ENCODE data around the gene PEX14.
A peak's percentile ranks its signal among the peaks of the same experiment; 100 is the strongest.
"Not testable (repeated sequence)": the region's sequence is repeated elsewhere in the genome, so short reads cannot be mapped to it uniquely, and the experiment has no call there.

Gene PEX14, protein sequence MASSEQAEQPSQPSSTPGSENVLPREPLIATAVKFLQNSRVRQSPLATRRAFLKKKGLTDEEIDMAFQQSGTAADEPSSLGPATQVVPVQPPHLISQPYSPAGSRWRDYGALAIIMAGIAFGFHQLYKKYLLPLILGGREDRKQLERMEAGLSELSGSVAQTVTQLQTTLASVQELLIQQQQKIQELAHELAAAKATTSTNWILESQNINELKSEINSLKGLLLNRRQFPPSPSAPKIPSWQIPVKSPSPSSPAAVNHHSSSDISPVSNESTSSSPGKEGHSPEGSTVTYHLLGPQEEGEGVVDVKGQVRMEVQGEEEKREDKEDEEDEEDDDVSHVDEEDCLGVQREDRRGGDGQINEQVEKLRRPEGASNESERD

GRCh38 chr1:10474613-10475507 is at the start of gene PEX14:
Gene PEX14, plus strand, starts transcription at chr1:10474950. Its CDS starts 17 bp downstream, at chr1:10474967.
- peak; percentile 78 for DNase-seq (ENCODE audit: low read depth, low spot score)

GRCh38 chr1:10425826-10426534 is 48.8 kb upstream of the PEX14 start:
- not testable (repeated sequence) for DNase-seq (ENCODE audit: low read depth, low spot score)

DNA sequence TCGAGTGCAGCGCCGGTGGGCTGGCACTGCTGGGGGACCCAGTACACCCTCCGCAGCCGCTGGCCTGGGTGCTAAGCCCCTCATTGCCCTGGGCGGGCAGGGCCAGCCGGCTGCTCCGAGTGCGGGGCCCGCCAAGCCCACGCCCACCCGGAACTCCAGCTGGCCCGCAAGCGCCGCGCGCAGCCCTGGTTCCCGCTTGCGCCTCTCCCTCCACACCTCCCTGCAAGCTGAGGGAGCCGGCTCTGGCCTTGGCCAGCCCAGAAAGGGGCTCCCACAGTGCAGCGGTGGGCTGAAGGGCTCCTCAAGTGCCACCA is 48.3 kb upstream of the PEX14 start:
- not testable (repeated sequence) for DNase-seq (ENCODE audit: low read depth, low spot score)

DNA sequence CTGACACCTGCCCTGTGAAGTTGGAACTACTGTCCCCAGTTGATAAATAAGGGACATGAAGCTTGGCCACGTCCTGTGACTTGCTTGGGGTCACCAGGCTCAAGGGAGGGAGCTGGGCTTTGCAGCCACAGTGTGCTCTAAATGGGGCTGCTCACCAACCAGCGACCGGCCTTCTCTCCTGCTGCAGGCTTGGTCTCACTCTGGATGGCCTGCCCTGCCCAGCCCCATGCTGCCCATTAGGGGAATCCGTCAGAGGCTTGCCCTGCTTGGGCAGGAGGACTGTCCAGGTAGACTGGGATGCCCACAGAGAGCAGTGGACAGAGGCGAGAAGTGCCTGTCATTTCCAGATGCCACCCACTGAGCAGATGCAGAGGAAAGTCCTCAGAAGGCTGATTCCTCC is 45.8 kb upstream of the PEX14 start:
- DNase-seq (ENCODE audit: low read depth, low spot score) = no peak

GRCh38 chr1:10429868-10430215 is 44.9 kb upstream of the PEX14 start:
- no peak for DNase-seq (ENCODE audit: low read depth, low spot score)

DNA sequence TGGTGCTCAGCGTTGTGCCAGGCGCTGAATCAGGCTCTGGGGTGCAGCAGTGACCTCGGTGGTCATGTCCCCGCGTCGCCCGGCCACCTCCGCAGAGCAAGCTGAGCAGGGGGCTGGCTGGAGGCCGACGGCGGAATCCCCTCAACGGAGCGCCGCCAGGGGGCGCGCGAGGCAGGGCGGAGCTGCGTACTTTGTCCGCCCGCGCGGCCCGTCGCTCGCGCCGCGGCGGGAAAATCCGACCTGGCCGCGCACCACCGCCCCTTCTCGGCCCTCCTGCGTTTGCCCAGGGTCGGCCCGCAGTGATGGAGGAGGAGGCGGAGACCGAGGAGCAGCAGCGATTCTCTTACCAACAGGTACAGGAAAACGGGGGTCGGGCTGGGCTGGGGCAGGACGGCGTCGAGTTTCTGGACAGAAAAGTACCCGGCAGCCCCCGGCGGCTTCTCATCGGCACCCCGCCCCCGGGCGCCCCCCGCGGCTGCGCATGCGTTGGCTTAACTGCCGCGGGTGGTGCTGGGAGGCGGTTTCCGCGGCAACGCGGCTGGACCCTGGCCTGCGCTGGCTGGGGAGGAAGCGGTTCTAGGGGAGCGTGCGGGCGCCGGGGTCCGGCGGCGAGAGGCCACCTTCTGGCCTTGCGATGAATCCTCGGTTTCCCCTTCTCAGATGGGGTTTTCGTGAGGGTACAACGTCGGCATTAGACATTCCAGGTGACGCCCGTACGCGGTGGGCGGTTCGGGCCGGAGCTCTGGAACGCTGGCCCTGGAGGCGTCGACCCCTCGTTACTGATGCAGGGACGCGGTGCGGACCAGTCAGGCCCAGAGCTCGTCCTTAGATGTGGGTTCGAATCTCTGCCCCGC is 44.3 kb upstream of the PEX14 start, which contains the start of gene CENPS:
TSS of gene CENPS (plus strand) at position 218 of the 854 bp plus-strand sequence. CDS start at position 303, 85 bp downstream.
- DNase-seq (ENCODE audit: low read depth, low spot score) = peak; percentile 65

- DNase-seq (ENCODE audit: low read depth, low spot score) = no peak
Observed at GRCh38 chr1:10431070-10431730, 43.5 kb upstream of the PEX14 start.

DNA sequence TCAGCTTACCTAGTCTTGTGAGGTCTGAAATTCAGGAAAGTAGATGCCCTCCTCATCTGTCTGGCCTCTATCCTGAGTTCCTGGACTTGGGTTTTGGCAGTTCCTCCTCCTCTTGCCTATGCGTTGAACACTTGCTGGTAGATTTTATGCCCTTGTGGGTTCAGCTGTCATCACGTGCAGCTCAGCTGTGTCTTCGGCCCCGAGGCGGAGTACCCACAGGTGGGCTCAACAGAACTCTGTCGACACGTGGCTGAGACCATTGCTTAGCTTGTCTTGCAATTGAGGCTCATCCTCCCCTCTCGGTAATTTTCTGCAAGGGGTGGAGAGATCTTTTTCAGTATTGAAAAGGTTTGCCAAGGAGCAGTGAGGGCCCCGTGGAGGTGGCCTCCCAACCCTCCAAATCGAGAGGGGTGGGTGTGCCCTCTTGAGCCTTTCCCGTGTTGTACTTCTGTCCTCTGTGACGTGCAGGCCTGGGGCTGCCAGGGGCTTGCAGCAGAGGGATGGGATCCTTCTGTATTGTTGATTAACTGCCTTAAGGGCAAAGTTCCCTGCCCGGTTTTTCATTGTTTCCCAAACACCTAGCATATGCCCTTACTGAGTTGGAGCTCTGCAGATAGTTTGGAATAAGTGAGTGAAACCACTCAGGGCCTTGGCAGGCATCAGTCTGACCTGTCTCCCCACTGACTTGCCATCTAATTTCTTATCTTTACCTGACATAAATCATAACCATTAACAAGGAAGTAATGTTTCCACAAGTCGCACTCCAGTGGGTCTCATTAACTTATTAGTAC is 41.6 kb upstream of the PEX14 start:
- no peak for DNase-seq (ENCODE audit: low read depth, low spot score)

GRCh38 chr1:10433790-10434189 is 41.0 kb upstream of the PEX14 start:
- no peak for DNase-seq (ENCODE audit: low read depth, low spot score)

DNA sequence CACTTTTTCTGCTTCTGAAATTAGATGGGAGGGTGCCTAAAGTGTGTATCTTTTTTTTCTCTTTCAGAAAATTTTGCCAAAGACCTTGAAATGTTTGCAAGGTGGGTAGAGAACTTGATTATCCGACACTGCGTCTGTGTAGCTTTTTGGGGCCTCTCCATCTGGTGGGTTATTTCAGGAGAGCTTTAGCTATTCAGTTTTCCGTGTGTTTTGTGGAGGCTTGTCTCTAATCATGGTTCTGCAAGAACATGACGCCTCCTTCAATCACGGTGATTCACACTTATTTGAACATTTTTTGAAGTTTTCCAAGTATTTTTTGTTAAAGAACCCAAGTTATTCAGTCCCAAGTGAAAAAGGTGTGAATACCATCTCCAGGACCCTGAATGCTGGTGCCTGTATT is 40.2 kb upstream of the PEX14 start:
- no peak for DNase-seq (ENCODE audit: low read depth, low spot score)

GRCh38 chr1:10437052-10437451 is 37.7 kb upstream of the PEX14 start:
- DNase-seq (ENCODE audit: low read depth, low spot score) = no peak

DNA sequence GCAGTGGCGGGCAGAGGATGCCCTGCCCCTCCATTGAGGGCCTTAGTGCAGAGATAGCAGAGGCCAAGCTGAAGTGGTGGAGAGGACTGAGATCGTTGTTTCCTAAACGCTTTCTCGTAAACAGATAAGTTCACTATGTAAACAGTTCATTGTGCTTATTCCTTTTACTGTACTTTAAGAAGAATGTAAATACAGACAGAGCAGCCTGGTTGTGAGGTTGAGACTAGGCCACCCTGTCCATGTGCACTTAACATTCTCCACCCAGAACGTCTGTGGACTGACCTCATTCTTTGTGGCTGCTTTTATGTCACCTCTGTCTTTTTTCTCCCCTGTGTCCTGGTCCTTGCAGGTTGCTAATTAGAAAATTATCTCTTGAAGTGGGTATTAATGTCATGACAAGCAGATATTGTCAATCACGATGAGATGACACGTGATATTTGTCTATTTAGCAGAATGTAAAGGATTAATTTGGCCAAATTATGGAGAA is 36.0 kb upstream of the PEX14 start:
- no peak for DNase-seq (ENCODE audit: low read depth, low spot score)

- DNase-seq (ENCODE audit: low read depth, low spot score) = no peak
Observed at GRCh38 chr1:10440305-10440704, 34.4 kb upstream of the PEX14 start.

DNA sequence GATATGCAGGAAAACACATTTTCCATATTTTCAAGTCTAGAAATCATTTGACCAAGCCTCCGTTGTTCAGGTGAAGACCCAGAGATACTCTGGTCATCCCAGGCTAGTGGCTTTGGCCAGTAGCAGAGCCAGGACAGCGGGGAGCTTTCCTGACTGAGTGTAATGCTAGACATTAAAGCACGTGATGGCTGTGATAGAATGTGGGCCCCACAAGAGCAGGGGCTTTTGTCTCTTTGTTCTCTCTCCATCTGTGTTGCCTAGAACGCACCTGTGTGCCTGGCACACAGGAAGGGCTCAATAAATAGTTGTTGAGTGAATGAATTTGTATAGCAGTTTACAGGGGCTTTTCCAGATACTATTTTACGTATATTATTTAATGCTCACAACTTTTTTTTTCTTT is 34.0 kb upstream of the PEX14 start:
- no peak for DNase-seq (ENCODE audit: low read depth, low spot score)

DNA sequence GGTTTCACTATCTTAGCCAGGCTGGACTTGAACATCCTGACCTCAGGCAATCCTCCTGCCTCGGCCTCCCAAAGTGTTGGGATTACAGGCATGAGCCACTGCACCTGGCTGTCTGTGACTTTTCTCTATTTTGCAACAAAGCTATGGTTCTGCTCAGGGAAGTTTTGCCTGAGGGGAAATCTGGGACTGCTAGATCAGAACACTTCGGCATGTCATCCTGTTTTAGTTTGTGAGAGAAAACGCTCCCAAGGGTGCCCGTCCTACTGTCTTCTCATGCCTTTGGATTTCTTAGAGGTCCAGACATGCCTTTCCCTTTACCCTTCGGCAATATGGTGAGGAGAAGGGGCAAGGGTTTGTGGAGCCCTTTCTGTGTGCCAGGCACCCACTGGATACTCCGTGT is 30.5 kb upstream of the PEX14 start:
- DNase-seq (ENCODE audit: low read depth, low spot score) = no peak

DNA sequence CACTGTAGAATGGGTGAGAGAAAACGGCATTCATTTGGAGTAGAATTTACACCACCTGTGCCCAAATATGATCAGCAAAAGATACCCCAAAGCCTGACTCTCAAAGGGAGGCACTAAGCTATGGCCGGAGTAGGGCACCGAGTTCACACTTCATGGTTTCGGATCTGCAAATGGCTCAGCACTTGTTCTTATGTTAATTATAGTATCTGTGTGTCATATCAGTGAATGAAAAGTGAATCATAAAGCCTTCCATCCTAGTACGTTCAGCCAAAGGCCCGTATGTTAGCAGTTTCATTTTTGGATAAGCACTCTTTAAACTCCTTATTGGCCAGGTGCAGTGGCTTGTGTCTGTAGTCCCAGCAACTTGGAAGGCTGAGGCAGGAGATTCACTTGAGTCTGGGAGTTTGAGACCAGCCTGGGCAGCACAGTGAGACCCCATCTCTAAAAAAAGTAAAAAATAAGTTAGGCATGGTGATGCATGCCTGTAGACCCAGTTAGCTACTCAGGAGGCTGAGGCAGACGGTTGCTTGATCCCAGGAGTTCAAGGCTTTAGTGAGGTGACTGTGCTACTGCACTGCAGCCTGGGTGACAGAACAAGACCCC is 29.9 kb upstream of the PEX14 start:
- no peak for DNase-seq (ENCODE audit: low read depth, low spot score)

DNA sequence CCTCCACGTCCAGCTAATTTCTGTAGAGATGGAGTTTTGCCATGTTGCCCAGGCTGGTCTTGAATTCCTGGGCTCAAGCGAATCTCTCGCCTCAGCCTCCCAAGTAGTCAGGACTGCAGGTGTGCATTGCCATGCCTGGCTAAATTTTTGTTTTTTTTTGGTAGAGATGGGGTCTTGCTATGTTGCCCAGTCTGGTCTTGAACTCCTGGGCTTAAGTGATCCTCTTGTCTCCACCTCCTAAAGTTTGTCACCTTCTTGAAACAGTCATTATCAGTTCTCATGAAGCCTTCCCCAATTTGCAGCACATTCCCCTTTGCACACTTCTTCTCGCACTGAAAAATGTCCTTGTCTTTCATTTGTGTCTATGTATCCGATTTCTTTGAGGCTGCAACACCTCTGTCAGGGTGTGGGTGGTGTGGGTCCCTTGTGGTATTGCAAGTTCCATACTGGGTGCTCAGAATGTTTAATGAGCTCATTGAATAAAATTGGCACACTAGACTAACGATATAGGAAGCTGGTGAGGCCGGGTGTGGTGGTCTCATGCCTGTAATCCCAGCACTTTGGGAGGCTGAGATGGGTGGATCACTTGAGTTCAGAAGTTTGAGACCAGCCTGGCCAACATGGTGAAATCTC is 27.8 kb upstream of the PEX14 start:
- no peak for DNase-seq (ENCODE audit: low read depth, low spot score)

DNA sequence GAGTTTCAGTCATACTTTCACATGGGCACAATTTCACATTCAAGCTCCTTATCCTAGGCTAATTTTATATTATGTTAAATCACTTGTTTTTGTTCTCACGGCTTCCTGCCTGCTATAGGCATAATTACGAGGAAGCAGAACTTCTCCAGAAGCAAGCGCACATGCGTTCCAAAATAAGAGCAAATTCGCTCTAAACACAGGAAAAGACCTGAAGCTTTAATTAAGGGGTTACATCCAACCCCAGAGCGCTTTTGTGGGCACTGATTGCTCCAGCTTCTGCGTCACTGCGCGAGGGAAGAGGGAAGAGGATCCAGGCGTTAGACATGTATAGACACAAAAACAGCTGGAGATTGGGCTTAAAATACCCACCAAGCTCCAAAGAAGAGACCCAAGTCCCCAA is 25.0 kb upstream of the PEX14 start, which contains the start of gene CORT:
TSS of gene CORT (plus strand) at position 281 of the 400 bp plus-strand sequence. CDS start 193 bp downstream, outside the sequence.
- DNase-seq (ENCODE audit: low read depth, low spot score) = no peak
